WTC11 (cell line): Measurements from ENCODE around the gene GTPBP6. TPM values are rescaled to one million over a fixed set of nuclear protein-coding genes. Genes with fewer than 3 reads are reported as not detected.
"Not testable (repeated sequence)": the region's sequence is repeated elsewhere in the genome, so short reads cannot be mapped to it uniquely, and the experiment has no call there.

Experiments used
- ATAC-seq: fragments of 200-7000 bp; cut with Tn5 transposase; 2 replicates; pipeline ENCODE4 v1.10.0; 2021; ENCODE audit warnings: mild to moderate bottlenecking, moderate library complexity
- CTCF ChIA-PET: fragments of 300-600 bp; sonication (Branson Sonifier 250); formaldehyde crosslinking; loops from one replicate; lab custom pipeline; 2021; ENCODE audit warnings: antibody characterized with exemption; lab: Charles Lee
- POLR2A ChIA-PET: fragments of 350-600 bp; sonication (Branson Sonifier 250); formaldehyde crosslinking; loops from one replicate; lab custom pipeline; 2021; ENCODE audit warnings: antibody characterized with exemption; lab: Charles Lee
- DNase-seq: peaks from one replicate; pipeline ENCODE4 v3.0.0; 2021; ENCODE audit warnings: low spot score
- H3K27ac Mint-ChIP-seq: 2 replicates; pipeline ENCODE4 v1.8.0; 2021; ENCODE audit warnings: mixed read lengths
- H3K27me3 Mint-ChIP-seq: 2 replicates; pipeline ENCODE4 v1.8.0; 2021; ENCODE audit warnings: low read depth, mild to moderate bottlenecking, moderate library complexity, mixed read lengths
- H3K36me3 Mint-ChIP-seq: 2 replicates; pipeline ENCODE4 v1.8.0; 2021; ENCODE audit warnings: mixed read lengths
- H3K4me1 Mint-ChIP-seq: 2 replicates; pipeline ENCODE4 v1.8.0; 2022; ENCODE audit warnings: mixed read lengths
- H3K4me3 Mint-ChIP-seq: 2 replicates; pipeline ENCODE4 v1.8.0; 2021; ENCODE audit warnings: mild to moderate bottlenecking, moderate library complexity, mixed read lengths
- H3K9me3 Mint-ChIP-seq: 2 replicates; pipeline ENCODE4 v1.8.0; 2021; ENCODE audit warnings: mixed read lengths
- CREM ChIP-seq: sonication (generic); formaldehyde crosslinking; IDR thresholded peaks from 2 replicates; pipeline ENCODE4 v1.8.1; 2022; ENCODE audit warnings: mild to moderate bottlenecking, missing genetic modification reagents, moderate library complexity
- ERG ChIP-seq: fragments of 250-450 bp; sonication (Bioruptor Pico); IDR thresholded peaks from 2 replicates; pipeline ENCODE4 v1.8.0; 2021; ENCODE audit warnings: mild to moderate bottlenecking
- FOXK1 ChIP-seq: sonication (generic); formaldehyde crosslinking; IDR thresholded peaks from 2 replicates; pipeline ENCODE4 v1.8.0; 2022; ENCODE audit warnings: mild to moderate bottlenecking, moderate library complexity, missing genetic modification reagents
- GTF2I ChIP-seq: fragments of 250-450 bp; sonication (Bioruptor Pico); conservative IDR thresholded peaks from 2 replicates; pipeline ENCODE4 v1.4.0; 2021; ENCODE audit warnings: mild to moderate bottlenecking
- JUN ChIP-seq: sonication (generic); formaldehyde crosslinking; IDR thresholded peaks from 2 replicates; pipeline ENCODE4 v1.8.0; 2023; ENCODE audit warnings: mild to moderate bottlenecking, missing genetic modification reagents
- KAT7 ChIP-seq: sonication (generic); formaldehyde crosslinking; IDR thresholded peaks from 2 replicates; pipeline ENCODE4 v1.8.1; 2023; ENCODE audit warnings: missing genetic modification reagents, mild to moderate bottlenecking, borderline replicate concordance
- MAX ChIP-seq: sonication (generic); formaldehyde crosslinking; IDR thresholded peaks from 2 replicates; pipeline ENCODE4 v1.8.0; 2022; ENCODE audit warnings: mild to moderate bottlenecking, missing genetic modification reagents
- MXD4 ChIP-seq: fragments of 250-450 bp; sonication (Bioruptor Pico); IDR thresholded peaks from 2 replicates; pipeline ENCODE4 v1.8.0; 2021; ENCODE audit warnings: mild to moderate bottlenecking, moderate library complexity, borderline replicate concordance
- NFATC4 ChIP-seq: fragments of 250-450 bp; sonication (Bioruptor Pico); IDR thresholded peaks from 2 replicates; pipeline ENCODE4 v1.9.0; 2021; ENCODE audit warnings: mild to moderate bottlenecking
- NFYB ChIP-seq: sonication (generic); formaldehyde crosslinking; conservative IDR thresholded peaks from 2 replicates; pipeline ENCODE4 v1.8.0; 2022; ENCODE audit warnings: low read depth, missing genetic modification reagents
- NR3C1 ChIP-seq: sonication (generic); formaldehyde crosslinking; conservative IDR thresholded peaks from 2 replicates; pipeline ENCODE4 v1.8.1; 2023; ENCODE audit warnings: low read depth, mild to moderate bottlenecking, missing genetic modification reagents
- PRRX2 ChIP-seq: fragments of 250-450 bp; sonication (Bioruptor Pico); IDR thresholded peaks from 2 replicates; pipeline ENCODE4 v1.8.0; 2021; ENCODE audit warnings: mild to moderate bottlenecking
- RELA ChIP-seq: sonication (generic); formaldehyde crosslinking; IDR thresholded peaks from 2 replicates; pipeline ENCODE4 v1.8.1; 2022; ENCODE audit warnings: missing genetic modification reagents, mild to moderate bottlenecking, borderline replicate concordance
- RORB ChIP-seq: fragments of 250-450 bp; sonication (Bioruptor Pico); IDR thresholded peaks from 2 replicates; pipeline ENCODE4 v1.9.0; 2021; ENCODE audit warnings: mild to moderate bottlenecking
- SMAD3 ChIP-seq: sonication (generic); formaldehyde crosslinking; IDR thresholded peaks from 2 replicates; pipeline ENCODE4 v1.8.0; 2022; ENCODE audit warnings: missing genetic modification reagents, mild to moderate bottlenecking, borderline replicate concordance
- SMAD4 ChIP-seq: sonication (generic); formaldehyde crosslinking; IDR thresholded peaks from 2 replicates; pipeline ENCODE4 v1.8.0; 2022; ENCODE audit warnings: mild to moderate bottlenecking, missing genetic modification reagents
- TEAD1 ChIP-seq: sonication (generic); formaldehyde crosslinking; IDR thresholded peaks from 2 replicates; pipeline ENCODE4 v1.8.0; 2022; ENCODE audit warnings: mild to moderate bottlenecking, missing genetic modification reagents
- TP53 ChIP-seq: sonication (generic); formaldehyde crosslinking; IDR thresholded peaks from 2 replicates; pipeline ENCODE4 v1.8.1; 2023; ENCODE audit warnings: mild to moderate bottlenecking, missing genetic modification reagents
- USF2 ChIP-seq: sonication (generic); formaldehyde crosslinking; IDR thresholded peaks from 2 replicates; pipeline ENCODE4 v1.8.1; 2023; ENCODE audit warnings: mild to moderate bottlenecking, missing genetic modification reagents, moderate library complexity
- ZBTB21 ChIP-seq: sonication (generic); formaldehyde crosslinking; IDR thresholded peaks from 2 replicates; pipeline ENCODE4 v1.8.1; 2023; ENCODE audit warnings: mild to moderate bottlenecking, missing genetic modification reagents, borderline replicate concordance
- ZMAT4 ChIP-seq: fragments of 250-450 bp; sonication (Bioruptor Pico); IDR thresholded peaks from 2 replicates; pipeline ENCODE4 v1.9.0; 2021; ENCODE audit warnings: mild to moderate bottlenecking
- ZNF138 ChIP-seq: sonication (generic); formaldehyde crosslinking; conservative IDR thresholded peaks from 2 replicates; pipeline ENCODE4 v1.8.1; 2022; ENCODE audit warnings: mild to moderate bottlenecking, moderate library complexity, missing genetic modification reagents
- ZNF317 ChIP-seq: sonication (generic); formaldehyde crosslinking; IDR thresholded peaks from 2 replicates; pipeline ENCODE4 v1.8.1; 2023; ENCODE audit warnings: low read depth, mild to moderate bottlenecking, moderate library complexity, missing genetic modification reagents, borderline replicate concordance
- ZNF416 ChIP-seq: fragments of 250-450 bp; sonication (Bioruptor Pico); IDR thresholded peaks from 2 replicates; pipeline ENCODE4 v1.9.0; 2021; ENCODE audit warnings: mild to moderate bottlenecking, inconsistent platforms
- total RNA-seq: library from RNA; stranded (reverse); gene quantifications from 3 replicates; pipeline ENCODE4 v1.2.3, GENCODE V29; 2021
- TF ChIP-seq, protein P1 (sequence below): sonication (generic); formaldehyde crosslinking; IDR thresholded peaks from 2 replicates; pipeline ENCODE4 v1.8.0; 2022; ENCODE audit warnings: mild to moderate bottlenecking, missing genetic modification reagents
- TF ChIP-seq, protein P2 (sequence below): sonication (generic); formaldehyde crosslinking; IDR thresholded peaks from 2 replicates; pipeline ENCODE4 v1.8.1; 2023; ENCODE audit warnings: mild to moderate bottlenecking, moderate library complexity, missing genetic modification reagents

The GTPBP6 gene
- total RNA-seq, 1 experiment from 2014 or later: 63.9 TPM

GRCh38 chrX:331151-331824 lies 12.7 kb upstream of the GTPBP6 start (continued):
- TF ChIP-seq RORB (CRISPR knock-in tag) (no peak), NFYB (CRISPR knock-in tag) (0 out of 2 replicates have a peak, but pooled peaks have one; percentile 20), ZNF416 (0 out of 2 replicates have a peak, but pooled peaks have one; percentile 10), PRRX2 (no peak), MXD4 (no peak), ZBTB21 (CRISPR knock-in tag) (no peak), ERG (CRISPR knock-in tag) (0 out of 2 replicates have a peak, but pooled peaks have one; percentile 28), ZNF138 (0 out of 2 replicates have a peak, but pooled peaks have one; percentile 65), FOXK1 (0 out of 2 replicates have a peak, but pooled peaks have one; percentile 48), ZNF317 (CRISPR knock-in tag) (no peak), TP53 (CRISPR knock-in tag) (no peak), MAX (CRISPR knock-in tag) (peak; percentile 68; the same call in 1 of the 2 replicates), USF2 (CRISPR knock-in tag) (no peak; the same call in 1 of the 2 replicates), NFATC4 (CRISPR knock-in tag) (peak; percentile 50; the same call in 1 of the 2 replicates), SMAD3 (CRISPR knock-in tag) (no peak), ZMAT4 (CRISPR knock-in tag) (peak; percentile 44; the same call in 1 of the 2 replicates), SMAD4 (CRISPR knock-in tag) (no peak), TEAD1 (CRISPR knock-in tag) (0 out of 2 replicates have a peak, but pooled peaks have one; percentile 24), GTF2I (no peak), CREM (CRISPR knock-in tag) (no peak)
- TF ChIP-seq, protein P1, sequence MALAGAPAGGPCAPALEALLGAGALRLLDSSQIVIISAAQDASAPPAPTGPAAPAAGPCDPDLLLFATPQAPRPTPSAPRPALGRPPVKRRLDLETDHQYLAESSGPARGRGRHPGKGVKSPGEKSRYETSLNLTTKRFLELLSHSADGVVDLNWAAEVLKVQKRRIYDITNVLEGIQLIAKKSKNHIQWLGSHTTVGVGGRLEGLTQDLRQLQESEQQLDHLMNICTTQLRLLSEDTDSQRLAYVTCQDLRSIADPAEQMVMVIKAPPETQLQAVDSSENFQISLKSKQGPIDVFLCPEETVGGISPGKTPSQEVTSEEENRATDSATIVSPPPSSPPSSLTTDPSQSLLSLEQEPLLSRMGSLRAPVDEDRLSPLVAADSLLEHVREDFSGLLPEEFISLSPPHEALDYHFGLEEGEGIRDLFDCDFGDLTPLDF (CRISPR knock-in tag): no peak
- TF ChIP-seq, protein P2, sequence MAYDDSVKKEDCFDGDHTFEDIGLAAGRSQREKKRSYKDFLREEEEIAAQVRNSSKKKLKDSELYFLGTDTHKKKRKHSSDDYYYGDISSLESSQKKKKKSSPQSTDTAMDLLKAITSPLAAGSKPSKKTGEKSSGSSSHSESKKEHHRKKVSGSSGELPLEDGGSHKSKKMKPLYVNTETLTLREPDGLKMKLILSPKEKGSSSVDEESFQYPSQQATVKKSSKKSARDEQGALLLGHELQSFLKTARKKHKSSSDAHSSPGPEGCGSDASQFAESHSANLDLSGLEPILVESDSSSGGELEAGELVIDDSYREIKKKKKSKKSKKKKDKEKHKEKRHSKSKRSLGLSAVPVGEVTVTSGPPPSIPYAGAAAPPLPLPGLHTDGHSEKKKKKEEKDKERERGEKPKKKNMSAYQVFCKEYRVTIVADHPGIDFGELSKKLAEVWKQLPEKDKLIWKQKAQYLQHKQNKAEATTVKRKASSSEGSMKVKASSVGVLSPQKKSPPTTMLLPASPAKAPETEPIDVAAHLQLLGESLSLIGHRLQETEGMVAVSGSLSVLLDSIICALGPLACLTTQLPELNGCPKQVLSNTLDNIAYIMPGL (CRISPR knock-in tag): no peak

- CTCF ChIA-PET: no interaction called here
- peak; percentile 19 for DNase-seq
Measured at GRCh38 chrX:330726-331150, 12.1 kb upstream of the GTPBP6 start.

GRCh38 chrX:330141-330725 lies 11.6 kb upstream of the GTPBP6 start:
- ATAC-seq, H3K9me3 Mint-ChIP-seq, H3K27ac Mint-ChIP-seq, CTCF ChIA-PET, POLR2A ChIA-PET, H3K36me3 Mint-ChIP-seq, H3K4me3 Mint-ChIP-seq, H3K4me1 Mint-ChIP-seq: not testable (repeated sequence)
- peak; percentile 5 for DNase-seq
- 0 out of 2 replicates have a peak, but pooled peaks cover 11% of the 10 kb centered on the region for H3K27me3 Mint-ChIP-seq

More at GRCh38 chrX:330726-331150, 12.1 kb upstream of the GTPBP6 start:
- Mint-ChIP-seq H3K36me3 (no peaks in the 10 kb centered on the region), H3K4me3 (no peak overlapping the region), H3K27ac (no peak overlapping the region), H3K4me1 (peaks cover 3% of the 10 kb centered on the region), H3K9me3 (no peaks in the 10 kb centered on the region)
- 0 out of 2 replicates have a peak, but pooled peaks have one; percentile 5 for TF ChIP-seq RELA
- TF ChIP-seq, protein P2 (CRISPR knock-in tag): peak; percentile 49; the same call in 1 of the 2 replicates
- TF ChIP-seq JUN (CRISPR knock-in tag): no peak
- TF ChIP-seq KAT7 (CRISPR knock-in tag): no peak
- TF ChIP-seq TEAD1 (CRISPR knock-in tag): no peak
- no peak for TF ChIP-seq NR3C1 (CRISPR knock-in tag)
- TF ChIP-seq, all 79 proteins: peak for 2
- ATAC-seq: peak; percentile 5
- POLR2A ChIA-PET: no interaction called here
- H3K27me3 Mint-ChIP-seq: 0 out of 2 replicates have a peak, but pooled peaks cover 11% of the 10 kb centered on the region
